Tibial nerve (tissue), 4 donors: Measurements from ENCODE around the gene CCDC88C.

Experiments used
- CTCF ChIP-seq, 5 experiments: fragments of 200-600 bp in 3 of 5; fragments of 450-650 bp in 2 of 5; sonication (generic) in 3 of 5; IDR thresholded peaks; one replicate each; pipeline ENCODE4 v1.5.1; 2016 to 2019; ENCODE audit warnings: antibody characterized with exemption in 5 of 5, mild to moderate bottlenecking in 3 of 5, moderate library complexity in 2 of 5
- EP300 ChIP-seq, 2 donors: sonication (generic); formaldehyde crosslinking; IDR thresholded peaks; one replicate each; pipeline ENCODE4 v1.6.1; 2017; ENCODE audit warnings: antibody characterized with exemption in 2 of 2, mild to moderate bottlenecking in 1 of 2
- POLR2A ChIP-seq, 2 donors: fragments of 450-650 bp; IDR thresholded peaks; one replicate each; pipeline ENCODE4 v1.6.1; 2017; ENCODE audit warnings: antibody characterized with exemption in 2 of 2, mild to moderate bottlenecking in 2 of 2, moderate library complexity in 2 of 2

- TF ChIP-seq CTCF (IDR thresholded peaks at IDR 0.05), result no peak
- TF ChIP-seq POLR2A (IDR thresholded peaks at IDR 0.05), result no peak
- TF ChIP-seq EP300 (IDR thresholded peaks at IDR 0.05), result peak in 1 of 2 donors; percentile 54
Measured at GRCh38 chr14:91361233-91361811, 56.3 kb downstream of the CCDC88C start.
